ENCODE results near the gene KRT7.

GRCh38 chr12:52266514-52266913, 33.5 kb downstream of the KRT7 start:
- TF ChIP-seq CXXC5 (CRISPR knock-in tag; IDR thresholded peaks at IDR 0.05) (no peak), KDM5B (IDR thresholded peaks at IDR 0.05; ENCODE audit: insufficient replicate concordance, low read depth, low read length) (no peak), CTCF (IDR thresholded peaks at IDR 0.05 in 2 of 3, conservative IDR thresholded peaks at IDR 0.05 in 1 of 3; ENCODE audit: insufficient read depth in 2 of 3, low read depth in 1 of 3, low read length in 3 of 3) (no peak), CCAR2 (IDR thresholded peaks at IDR 0.05; ENCODE audit: low read depth, low read length) (no peak), ZNF384 (IDR thresholded peaks at IDR 0.05; ENCODE audit: low read depth, low read length) (no peak), HOMEZ (CRISPR knock-in tag; IDR thresholded peaks at IDR 0.05) (no peak), ZNF561 (CRISPR knock-in tag; conservative IDR thresholded peaks at IDR 0.05) (no peak), ZNF589 (CRISPR knock-in tag; IDR thresholded peaks at IDR 0.05; ENCODE audit: low read depth) (no peak), KLF1 (tag; IDR thresholded peaks at IDR 0.05) (no peak), ZBTB17 (CRISPR knock-in tag; IDR thresholded peaks at IDR 0.05) (no peak)

Data from K562 (cell line).